KMS-11 (cell line): ENCODE results near the gene GABBR2.

Experiments used
- H2AFZ ChIP-seq: fragments of 200-600 bp; sonication (generic); 2 replicates; pipeline ENCODE4 v1.6.1; 2016; ENCODE audit warnings: antibody characterized with exemption, mixed run types, low read depth
- H3K27ac ChIP-seq: fragments of 200-600 bp; sonication (generic); 2 replicates; pipeline ENCODE4 v1.6.1; 2016; ENCODE audit warnings: mild to moderate bottlenecking, mixed run types
- H3K27me3 ChIP-seq: fragments of 200-600 bp; sonication (generic); 2 replicates; pipeline ENCODE4 v1.6.1; 2017; ENCODE audit warnings: mild to moderate bottlenecking, low read depth, mixed run types, moderate library complexity; ENCODE audit not compliant: insufficient read depth
- H3K36me3 ChIP-seq: fragments of 200-600 bp; sonication (generic); 2 replicates; pipeline ENCODE4 v1.6.1; 2017; ENCODE audit warnings: mild to moderate bottlenecking, mixed run types; ENCODE audit not compliant: insufficient read depth
- H3K4me1 ChIP-seq: fragments of 200-600 bp; sonication (generic); 2 replicates; pipeline ENCODE4 v1.6.1; 2016; ENCODE audit warnings: mild to moderate bottlenecking, low read depth, mixed run types; ENCODE audit not compliant: poor library complexity, severe bottlenecking
- H3K4me2 ChIP-seq: fragments of 200-600 bp; sonication (generic); 2 replicates; pipeline ENCODE4 v1.7.0; 2016; ENCODE audit warnings: mild to moderate bottlenecking, mixed run types
- H3K4me3 ChIP-seq: fragments of 200-600 bp; sonication (generic); IDR thresholded peaks from 2 replicates; pipeline ENCODE4 v1.6.1; 2017; ENCODE audit warnings: low read depth, low read length, mixed read lengths; ENCODE audit not compliant: insufficient read depth
- H3K79me2 ChIP-seq: fragments of 200-600 bp; sonication (generic); 2 replicates; pipeline ENCODE4 v1.6.1; 2016; ENCODE audit warnings: low read depth, mixed run types; ENCODE audit not compliant: insufficient read depth
- H3K9ac ChIP-seq: fragments of 200-600 bp; sonication (generic); 2 replicates; pipeline ENCODE4 v1.6.1; 2016; ENCODE audit warnings: mild to moderate bottlenecking, mixed run types
- H4K20me1 ChIP-seq: fragments of 200-600 bp; sonication (generic); 2 replicates; pipeline ENCODE4 v1.6.1; 2016; ENCODE audit warnings: mild to moderate bottlenecking, mixed run types; ENCODE audit not compliant: insufficient read depth
- CTCF ChIP-seq: fragments of 200-600 bp; sonication (generic); conservative IDR thresholded peaks from 2 replicates; pipeline ENCODE4 v1.6.1; 2017; ENCODE audit warnings: low read depth, mild to moderate bottlenecking, antibody characterized with exemption, low read length, moderate library complexity, mixed read lengths

The GABBR2 gene

GRCh38 chr9:98594546-98595160 is 114.1 kb downstream of the GABBR2 start:
- Histone ChIP-seq H3K36me3 (no peaks in the 10 kb centered on the region), H3K79me2 (no peaks in the 10 kb centered on the region), H4K20me1 (no peaks in the 10 kb centered on the region), H3K4me3 (no peak overlapping the region), H3K27ac (no peak overlapping the region), H2AFZ (no peak overlapping the region), H3K27me3 (no peaks in the 10 kb centered on the region), H3K9ac (no peak overlapping the region), H3K4me1 (no peaks in the 10 kb centered on the region), H3K4me2 (no peak overlapping the region)
- TF ChIP-seq CTCF, result no peak

DNA sequence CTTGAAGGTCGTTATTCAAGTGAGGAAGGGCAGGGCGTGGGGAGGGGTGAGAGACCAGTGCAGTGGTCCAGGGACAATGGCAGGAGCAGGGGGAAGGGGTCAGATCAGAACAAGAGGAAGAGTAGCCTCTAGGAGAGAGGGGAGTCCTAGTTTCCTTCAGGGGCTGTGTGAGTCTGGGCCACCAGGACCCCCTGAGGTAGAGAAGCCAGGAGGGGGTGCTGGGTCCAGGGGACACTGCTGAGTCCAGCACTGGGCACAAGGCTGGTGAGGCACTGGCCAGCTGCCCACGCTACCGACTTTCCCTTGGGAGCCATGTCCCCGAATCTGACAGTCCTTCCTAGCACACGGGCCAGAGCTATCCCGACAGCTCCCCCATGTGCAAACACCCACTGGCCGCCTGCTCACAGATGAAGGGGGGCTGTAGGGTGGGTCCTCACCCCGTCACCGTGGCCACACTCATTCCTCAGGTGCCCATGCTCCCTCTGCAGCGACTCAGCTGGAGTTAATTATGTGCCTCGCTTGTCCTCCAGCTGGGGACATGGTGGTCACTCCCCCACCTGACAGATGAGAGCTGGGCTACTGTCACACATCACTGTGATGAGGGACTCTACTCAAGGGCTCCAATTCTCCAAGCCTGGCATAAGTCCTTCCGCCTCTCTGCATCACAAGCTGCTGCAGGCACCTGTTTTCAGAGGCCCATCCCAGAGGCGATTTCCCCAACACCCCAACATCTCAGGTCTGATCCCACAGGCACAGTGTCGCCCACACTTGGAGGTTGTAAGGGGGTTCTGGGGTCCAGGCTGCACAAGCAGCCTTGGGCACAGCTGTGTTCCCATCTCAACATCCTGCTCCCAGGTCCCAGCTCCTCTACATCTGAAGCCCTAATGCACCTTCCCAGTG is 115.1 kb downstream of the GABBR2 start:
- Histone ChIP-seq H3K4me1 (no peaks in the 10 kb centered on the region), H3K27me3 (no peaks in the 10 kb centered on the region), H3K4me3 (no peak overlapping the region), H3K79me2 (no peaks in the 10 kb centered on the region), H4K20me1 (no peaks in the 10 kb centered on the region), H2AFZ (no peak overlapping the region), H3K4me2 (no peak overlapping the region), H3K27ac (no peak overlapping the region), H3K9ac (no peak overlapping the region), H3K36me3 (no peaks in the 10 kb centered on the region)
- no peak for TF ChIP-seq CTCF

GRCh38 chr9:98591696-98592095 is 117.0 kb downstream of the GABBR2 start:
- no peaks in the 10 kb centered on the region for H3K27me3 ChIP-seq
- no peaks in the 10 kb centered on the region for H3K36me3 ChIP-seq
- H3K4me2 ChIP-seq, result no peak overlapping the region
- H3K79me2 ChIP-seq, result no peaks in the 10 kb centered on the region
- no peak overlapping the region for H2AFZ ChIP-seq
- TF ChIP-seq CTCF, result no peak
- H4K20me1 ChIP-seq, result no peaks in the 10 kb centered on the region
- H3K9ac ChIP-seq, result no peak overlapping the region
- no peak overlapping the region for H3K27ac ChIP-seq
- no peak overlapping the region for H3K4me3 ChIP-seq
- no peaks in the 10 kb centered on the region for H3K4me1 ChIP-seq

- TF ChIP-seq CTCF, result no peak
- no peaks in the 10 kb centered on the region for H3K27me3 ChIP-seq
- H3K79me2 ChIP-seq, result no peaks in the 10 kb centered on the region
- no peak overlapping the region for H3K4me3 ChIP-seq
- H2AFZ ChIP-seq, result no peak overlapping the region
- no peaks in the 10 kb centered on the region for H3K4me1 ChIP-seq
- no peak overlapping the region for H3K4me2 ChIP-seq
- H4K20me1 ChIP-seq, result no peaks in the 10 kb centered on the region
- no peak overlapping the region for H3K27ac ChIP-seq
- H3K9ac ChIP-seq, result no peak overlapping the region
- no peaks in the 10 kb centered on the region for H3K36me3 ChIP-seq
Observed at GRCh38 chr9:98590101-98590500, 118.6 kb downstream of the GABBR2 start.
